ENCODE data around the gene KCTD21. TPM values are rescaled to one million over a fixed set of nuclear protein-coding genes. Genes with fewer than 3 reads are reported as not detected.

KCTD21 gene
- polyA plus RNA-seq, 1 experiment: 16.3 TPM

DNA sequence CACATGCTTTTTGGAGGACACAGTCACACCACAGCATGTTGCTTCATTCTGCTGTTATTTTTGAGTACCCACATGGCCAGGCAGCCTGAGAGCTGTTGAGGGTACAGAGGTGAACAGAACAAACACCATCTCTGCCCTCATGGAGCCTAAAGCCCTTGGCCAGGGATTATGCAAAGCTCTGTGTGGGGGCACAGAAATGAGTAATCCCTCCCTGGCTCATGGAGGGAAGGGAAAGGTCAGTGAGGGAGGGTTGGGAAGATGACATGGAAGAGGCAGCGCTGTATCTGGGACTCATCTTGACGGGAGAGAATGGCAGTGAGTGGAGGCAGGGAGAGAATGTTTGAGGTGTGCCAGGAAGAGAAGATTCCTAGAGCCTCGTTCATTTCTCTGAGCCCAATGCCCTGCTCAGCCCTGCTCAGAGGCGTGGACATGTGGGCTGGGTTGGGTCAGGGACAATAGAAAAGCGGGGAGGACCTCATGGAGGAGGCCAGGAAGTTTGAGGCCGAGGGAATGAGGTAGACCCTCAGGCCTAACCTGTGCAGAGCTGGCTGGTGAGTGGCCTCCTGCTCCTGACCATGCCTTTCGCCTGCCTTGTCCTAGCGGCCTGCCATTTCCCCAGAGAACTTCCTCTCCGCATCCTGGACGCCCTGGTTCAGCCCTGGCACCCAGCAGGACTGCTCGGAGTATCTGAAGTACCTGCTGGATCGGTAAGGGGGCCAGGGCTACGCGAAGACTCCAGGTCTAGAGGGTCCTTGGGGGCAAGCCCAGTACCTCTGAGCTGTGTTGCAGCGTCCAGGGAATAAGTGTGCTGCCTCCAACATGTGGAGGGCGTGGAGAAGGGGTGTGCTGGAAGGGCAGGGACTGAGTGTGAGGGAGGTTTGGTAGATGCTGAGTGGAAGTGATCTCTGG is 20.1 kb upstream of the KCTD21 start:
- CTCF ChIA-PET: interaction anchor here (1.7 kb wide), 1 partner anchor 20 kb away, joined by 4 read pairs; no protein-coding TSS in a partner anchor
- POLR2A ChIA-PET: no interaction called here
- TF ChIP-seq, protein P1, sequence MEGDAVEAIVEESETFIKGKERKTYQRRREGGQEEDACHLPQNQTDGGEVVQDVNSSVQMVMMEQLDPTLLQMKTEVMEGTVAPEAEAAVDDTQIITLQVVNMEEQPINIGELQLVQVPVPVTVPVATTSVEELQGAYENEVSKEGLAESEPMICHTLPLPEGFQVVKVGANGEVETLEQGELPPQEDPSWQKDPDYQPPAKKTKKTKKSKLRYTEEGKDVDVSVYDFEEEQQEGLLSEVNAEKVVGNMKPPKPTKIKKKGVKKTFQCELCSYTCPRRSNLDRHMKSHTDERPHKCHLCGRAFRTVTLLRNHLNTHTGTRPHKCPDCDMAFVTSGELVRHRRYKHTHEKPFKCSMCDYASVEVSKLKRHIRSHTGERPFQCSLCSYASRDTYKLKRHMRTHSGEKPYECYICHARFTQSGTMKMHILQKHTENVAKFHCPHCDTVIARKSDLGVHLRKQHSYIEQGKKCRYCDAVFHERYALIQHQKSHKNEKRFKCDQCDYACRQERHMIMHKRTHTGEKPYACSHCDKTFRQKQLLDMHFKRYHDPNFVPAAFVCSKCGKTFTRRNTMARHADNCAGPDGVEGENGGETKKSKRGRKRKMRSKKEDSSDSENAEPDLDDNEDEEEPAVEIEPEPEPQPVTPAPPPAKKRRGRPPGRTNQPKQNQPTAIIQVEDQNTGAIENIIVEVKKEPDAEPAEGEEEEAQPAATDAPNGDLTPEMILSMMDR (IDR thresholded peaks at IDR 0.05; ENCODE audit: insufficient read depth, low read depth, low read length): no peak
- DNase-seq (ENCODE audit: low read depth): no peak
- H3K36me3 ChIP-seq (ENCODE audit: control insufficient read depth, insufficient read depth, low read length): peaks cover 12% of the 10 kb centered on the region
- H3K27me3 ChIP-seq (ENCODE audit: control insufficient read depth, insufficient read depth, low read length): no peaks in the 10 kb centered on the region
- H3K4me3 ChIP-seq (ENCODE audit: low read depth, low read length): no peak overlapping the region

DNA sequence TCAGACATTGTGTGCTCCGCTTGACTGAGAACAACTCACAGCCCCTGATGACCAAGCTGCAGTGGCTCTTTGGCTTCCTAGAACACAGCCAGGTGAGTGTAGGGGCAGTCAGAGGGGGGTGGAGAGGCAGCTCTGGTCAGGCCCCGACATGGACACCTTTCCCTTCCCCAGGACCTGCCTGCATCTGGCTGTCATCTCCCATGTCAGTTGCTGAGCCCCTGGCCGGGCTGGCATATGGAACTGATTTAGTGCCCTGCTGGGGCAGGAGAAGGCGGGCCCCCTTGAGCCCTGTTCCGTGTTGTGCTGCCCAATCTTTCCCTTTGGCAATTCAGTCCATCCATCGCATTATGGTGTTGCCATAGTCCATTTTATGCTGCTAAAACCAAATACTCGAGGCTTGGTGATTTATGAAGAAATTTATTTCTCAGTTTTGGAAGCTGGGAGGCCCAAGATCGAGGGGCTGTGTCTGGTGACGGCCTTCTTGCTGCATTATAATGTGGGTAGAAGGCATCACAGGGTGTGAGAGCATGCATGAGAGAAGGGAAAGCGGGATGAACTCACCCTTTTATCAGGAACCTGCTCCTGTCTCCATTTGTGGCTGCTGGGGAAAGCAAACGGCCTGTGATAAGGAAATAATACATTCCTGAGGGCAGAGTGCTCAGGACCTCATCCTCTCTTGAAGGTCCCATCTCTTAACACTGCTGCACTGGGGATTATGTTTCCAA is 19.3 kb upstream of the KCTD21 start:
- TF ChIP-seq, protein P1 (IDR thresholded peaks at IDR 0.05; ENCODE audit: insufficient read depth, low read depth, low read length): no peak
- peaks cover 12% of the 10 kb centered on the region for H3K36me3 ChIP-seq (ENCODE audit: control insufficient read depth, insufficient read depth, low read length)
- CTCF ChIA-PET: interaction anchor here (1.7 kb wide), 1 partner anchor 20 kb away, joined by 4 read pairs; no protein-coding TSS in a partner anchor
- POLR2A ChIA-PET: no interaction called here
- DNase-seq (ENCODE audit: low read depth): no peak
- no peaks in the 10 kb centered on the region for H3K27me3 ChIP-seq (ENCODE audit: control insufficient read depth, insufficient read depth, low read length)
- H3K4me3 ChIP-seq (ENCODE audit: low read depth, low read length): no peak overlapping the region

DNA sequence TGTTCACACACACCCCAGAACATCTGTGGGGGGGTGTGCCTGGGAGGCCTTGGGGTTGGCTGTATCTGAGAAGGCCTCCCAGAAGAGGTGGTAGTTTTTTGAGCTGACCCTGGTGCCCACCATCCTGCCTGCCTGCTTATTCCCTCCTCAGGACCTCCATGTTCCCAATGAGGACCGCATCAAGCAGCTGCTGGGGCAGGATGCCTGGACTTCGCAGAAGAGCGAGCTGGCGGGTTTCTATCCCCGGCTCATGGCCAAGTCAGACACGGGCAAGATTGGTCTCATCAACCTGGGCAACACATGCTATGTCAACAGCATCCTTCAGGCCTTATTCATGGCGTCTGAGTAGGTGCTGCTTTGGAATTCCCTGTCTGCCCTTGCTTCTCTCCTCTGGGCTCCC is 17.3 kb upstream of the KCTD21 start:
- CTCF ChIA-PET: no interaction called here
- H3K36me3 ChIP-seq (ENCODE audit: control insufficient read depth, insufficient read depth, low read length): peaks cover 16% of the 10 kb centered on the region
- H3K27me3 ChIP-seq (ENCODE audit: control insufficient read depth, insufficient read depth, low read length): no peaks in the 10 kb centered on the region
- POLR2A ChIA-PET: interaction anchor here (0.7 kb wide), 1 partner anchor 697 kb away, joined by 3 read pairs; no protein-coding TSS in a partner anchor
- TF ChIP-seq, protein P1 (IDR thresholded peaks at IDR 0.05; ENCODE audit: insufficient read depth, low read depth, low read length): no peak
- no peak overlapping the region for H3K4me3 ChIP-seq (ENCODE audit: low read depth, low read length)
- no peak for DNase-seq (ENCODE audit: low read depth)

DNA sequence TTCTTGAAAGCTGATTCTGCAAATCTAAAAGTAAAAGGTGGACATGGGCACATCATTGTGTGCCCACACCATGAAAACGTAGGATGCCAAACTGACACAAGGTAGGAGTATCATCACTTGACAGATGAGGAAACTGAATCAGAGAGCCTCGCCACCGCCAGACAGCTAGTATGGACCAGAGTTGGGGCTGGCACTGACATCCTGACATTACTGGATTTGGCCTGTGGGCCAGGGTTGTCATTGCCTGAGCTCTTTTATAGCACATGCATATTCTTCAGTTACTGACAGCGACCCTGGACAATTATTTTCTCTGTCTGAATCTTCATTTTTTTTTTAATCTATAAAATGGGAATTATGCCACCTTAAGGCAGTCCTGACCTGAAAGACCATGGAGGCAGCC is 16.8 kb upstream of the KCTD21 start:
- ChIA-PET CTCF (no interaction called here), POLR2A (no interaction called here)
- Histone ChIP-seq H3K4me3 (ENCODE audit: low read depth, low read length) (no peak overlapping the region), H3K36me3 (ENCODE audit: control insufficient read depth, insufficient read depth, low read length) (peaks cover 18% of the 10 kb centered on the region), H3K27me3 (ENCODE audit: control insufficient read depth, insufficient read depth, low read length) (no peaks in the 10 kb centered on the region)
- TF ChIP-seq, protein P1 (IDR thresholded peaks at IDR 0.05; ENCODE audit: insufficient read depth, low read depth, low read length): no peak
- DNase-seq (ENCODE audit: low read depth): no peak

DNA sequence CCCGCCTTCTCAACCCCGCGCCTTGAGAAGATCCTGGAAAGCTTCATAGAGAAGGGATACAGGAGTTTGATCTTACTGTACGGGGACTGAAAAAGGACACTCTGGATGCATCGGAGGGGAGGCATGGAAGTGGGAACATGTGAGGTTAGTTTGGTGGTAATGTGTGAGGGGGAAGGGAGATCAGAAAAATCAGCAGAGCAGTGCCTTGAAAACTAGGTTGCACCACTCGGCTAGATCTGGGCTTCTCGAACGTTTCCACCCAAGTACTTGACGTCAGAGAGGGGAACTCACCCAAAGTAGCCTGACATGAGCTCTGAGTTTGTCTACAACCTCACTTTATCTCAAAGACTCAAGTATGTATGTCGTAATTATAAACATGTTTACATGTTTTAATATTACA is 14.8 kb upstream of the KCTD21 start:
- Histone ChIP-seq H3K27me3 (ENCODE audit: control insufficient read depth, insufficient read depth, low read length) (no peaks in the 10 kb centered on the region), H3K36me3 (ENCODE audit: control insufficient read depth, insufficient read depth, low read length) (peaks cover 22% of the 10 kb centered on the region), H3K4me3 (ENCODE audit: low read depth, low read length) (no peak overlapping the region)
- DNase-seq (ENCODE audit: low read depth): no peak
- ChIA-PET CTCF (interaction anchor here (0.6 kb wide), 2 partner anchors 12 to 457 kb away, joined by 3 read pairs; no protein-coding TSS in a partner anchor), POLR2A (no interaction called here)
- TF ChIP-seq, protein P1 (IDR thresholded peaks at IDR 0.05; ENCODE audit: insufficient read depth, low read depth, low read length): no peak

Data from BJ (cell line).